OCI-LY1 (cell line): ENCODE data around the gene PSTPIP1.

Experiments
- EZH2 ChIP-seq: fragments of 200-600 bp; sonication (generic), shearing (Covaris generic); IDR thresholded peaks from 2 replicates; pipeline ENCODE4 v1.8.0; 2017; ENCODE audit warnings: borderline replicate concordance, mixed run types, mild to moderate bottlenecking, antibody characterized with exemption, low read length, moderate library complexity, mixed read lengths
- TF ChIP-seq, protein P1 (sequence below): fragments of 200-600 bp; sonication (generic), shearing (Covaris generic); IDR thresholded peaks from 2 replicates; pipeline ENCODE4 v1.5.1; 2017; ENCODE audit warnings: mild to moderate bottlenecking, antibody characterized with exemption, low read length, moderate library complexity, mixed read lengths

DNA sequence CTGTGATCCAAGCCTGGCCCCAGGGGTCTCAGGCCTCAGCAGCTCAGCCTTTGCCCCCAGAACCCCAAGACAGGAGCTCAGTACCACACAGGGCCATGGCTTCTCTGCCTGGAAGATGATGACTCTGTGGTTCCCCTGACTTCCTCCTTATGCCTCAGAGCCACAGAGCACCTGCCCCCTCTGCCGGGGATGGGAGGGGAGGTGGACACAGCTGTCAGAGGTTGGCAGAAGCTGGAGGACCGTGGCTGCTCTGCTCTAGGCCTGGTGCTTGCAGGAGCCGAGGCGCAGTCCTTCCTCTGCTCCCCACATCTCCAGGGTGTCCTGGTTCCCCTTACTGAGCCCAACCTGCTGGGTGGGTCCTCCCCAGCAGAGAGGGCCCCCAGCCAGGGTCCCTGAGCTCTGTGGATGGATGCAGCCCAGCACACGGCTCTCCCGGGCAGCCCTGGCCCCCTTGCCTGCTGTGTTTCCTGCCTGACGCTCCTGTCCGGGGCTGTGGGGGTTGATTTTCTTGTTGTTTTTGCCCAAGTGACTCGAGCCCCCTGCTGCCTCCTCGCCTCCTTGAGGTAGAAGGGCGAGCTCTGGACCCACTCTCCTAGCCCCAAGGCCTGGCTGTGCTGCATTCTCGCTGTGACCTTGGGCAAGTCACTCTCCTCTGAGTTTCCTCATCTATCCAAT, 36.6 kb downstream of the PSTPIP1 start:
- TF ChIP-seq, protein P1, sequence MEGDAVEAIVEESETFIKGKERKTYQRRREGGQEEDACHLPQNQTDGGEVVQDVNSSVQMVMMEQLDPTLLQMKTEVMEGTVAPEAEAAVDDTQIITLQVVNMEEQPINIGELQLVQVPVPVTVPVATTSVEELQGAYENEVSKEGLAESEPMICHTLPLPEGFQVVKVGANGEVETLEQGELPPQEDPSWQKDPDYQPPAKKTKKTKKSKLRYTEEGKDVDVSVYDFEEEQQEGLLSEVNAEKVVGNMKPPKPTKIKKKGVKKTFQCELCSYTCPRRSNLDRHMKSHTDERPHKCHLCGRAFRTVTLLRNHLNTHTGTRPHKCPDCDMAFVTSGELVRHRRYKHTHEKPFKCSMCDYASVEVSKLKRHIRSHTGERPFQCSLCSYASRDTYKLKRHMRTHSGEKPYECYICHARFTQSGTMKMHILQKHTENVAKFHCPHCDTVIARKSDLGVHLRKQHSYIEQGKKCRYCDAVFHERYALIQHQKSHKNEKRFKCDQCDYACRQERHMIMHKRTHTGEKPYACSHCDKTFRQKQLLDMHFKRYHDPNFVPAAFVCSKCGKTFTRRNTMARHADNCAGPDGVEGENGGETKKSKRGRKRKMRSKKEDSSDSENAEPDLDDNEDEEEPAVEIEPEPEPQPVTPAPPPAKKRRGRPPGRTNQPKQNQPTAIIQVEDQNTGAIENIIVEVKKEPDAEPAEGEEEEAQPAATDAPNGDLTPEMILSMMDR, result peak; percentile 40; the same call in 1 of the 2 replicates
- no peak for TF ChIP-seq EZH2
